Measurements from ENCODE around the gene PRAF2.

GRCh38 chrX:49061490-49061889, 12.3 kb downstream of the PRAF2 start:
- TF ChIP-seq CTCF (IDR thresholded peaks at IDR 0.05), result no peak
- TF ChIP-seq POLR2AphosphoS5 (IDR thresholded peaks at IDR 0.05), result no peak
